IPS DF 6.9 (cell line): ENCODE measurements around the gene ATAD3B.
"Not testable (repeated sequence)": the region's sequence is repeated elsewhere in the genome, so short reads cannot be mapped to it uniquely, and the experiment has no call there.

ENCODE experiments used
- DNase-seq: peaks from one replicate; pipeline ENCODE4 v3.0.0-alpha.2; 2013; ENCODE audit warnings: low read depth, low spot score
- H3K27ac ChIP-seq: one replicate; pipeline ENCODE4 v1.5.1; 2013; ENCODE audit warnings: low read length, control low read depth
- H3K27me3 ChIP-seq: 2 replicates; pipeline ENCODE4 v1.6.1; 2013; ENCODE audit warnings: mild to moderate bottlenecking, low read length; ENCODE audit not compliant: control insufficient read depth, insufficient read depth
- H3K36me3 ChIP-seq: 2 replicates; pipeline ENCODE4 v1.6.1; 2013; ENCODE audit warnings: low read length; ENCODE audit not compliant: control insufficient read depth, insufficient read depth
- H3K4me1 ChIP-seq: 2 replicates; pipeline ENCODE4 v1.6.1; 2013; ENCODE audit warnings: low read length; ENCODE audit not compliant: control insufficient read depth, insufficient read depth
- H3K4me3 ChIP-seq: 2 replicates; pipeline ENCODE4 v1.5.1; 2013; ENCODE audit warnings: mild to moderate bottlenecking, low read length
- H3K9me3 ChIP-seq: 2 replicates; pipeline ENCODE4 v1.6.1; 2013; ENCODE audit warnings: low read length, inconsistent platforms; ENCODE audit not compliant: control insufficient read depth, insufficient read depth
- WGBS: extraction: QIAGEN DNeasy Blood & Tissue Kit; methylation state at CpG from one replicate; pipeline ENCODE4 v1.1.7; 2013; ENCODE audit warnings: mixed read lengths, missing lambda C conversion rate; ENCODE audit not compliant: insufficient read length, insufficient coverage; 5-methylcytosine and 5-hydroxymethylcytosine counted together

The ATAD3B gene

GRCh38 chr1:1495461-1495975 lies 24.0 kb downstream of the ATAD3B start:
- no CpG with 5 or more reads among the region's 18 CpGs for WGBS
- not testable (repeated sequence) for H3K4me1 ChIP-seq, H3K9me3 ChIP-seq, H3K27ac ChIP-seq, H3K4me3 ChIP-seq, DNase-seq, H3K27me3 ChIP-seq
- H3K36me3 ChIP-seq: peaks cover 18% of the 10 kb centered on the region

- H3K36me3 ChIP-seq, H3K27me3 ChIP-seq, H3K27ac ChIP-seq, DNase-seq, H3K4me1 ChIP-seq, H3K4me3 ChIP-seq, H3K9me3 ChIP-seq: not testable (repeated sequence)
- WGBS: no CpG with 5 or more reads among the region's 16 CpGs
Observed at GRCh38 chr1:1504777-1505365, 33.3 kb downstream of the ATAD3B start.

GRCh38 chr1:1505366-1505798 lies 33.8 kb downstream of the ATAD3B start:
- H3K27me3 ChIP-seq, H3K36me3 ChIP-seq, DNase-seq, H3K9me3 ChIP-seq, H3K4me1 ChIP-seq, H3K27ac ChIP-seq, H3K4me3 ChIP-seq: not testable (repeated sequence)
- no CpG with 5 or more reads among the region's 22 CpGs for WGBS

GRCh38 chr1:1505801-1506200 lies 34.2 kb downstream of the ATAD3B start:
- H3K27ac ChIP-seq, H3K9me3 ChIP-seq, H3K36me3 ChIP-seq, DNase-seq, H3K4me3 ChIP-seq, H3K4me1 ChIP-seq, H3K27me3 ChIP-seq: not testable (repeated sequence)
- WGBS: no CpG with 5 or more reads among the region's 5 CpGs

GRCh38 chr1:1507305-1507704 lies 35.7 kb downstream of the ATAD3B start:
- Histone ChIP-seq H3K27me3 (no peaks in the 10 kb centered on the region), H3K4me3 (no peak overlapping the region), H3K27ac (no peak overlapping the region), H3K4me1 (no peaks in the 10 kb centered on the region), H3K9me3 (no peaks in the 10 kb centered on the region), H3K36me3 (no peaks in the 10 kb centered on the region)
- DNase-seq: no peak
- WGBS: no CpG with 5 or more reads among the region's 4 CpGs

GRCh38 chr1:1508775-1509464 lies 37.4 kb downstream of the ATAD3B start:
- H3K9me3 ChIP-seq, H3K4me1 ChIP-seq, H3K27me3 ChIP-seq, DNase-seq, H3K27ac ChIP-seq, H3K36me3 ChIP-seq, H3K4me3 ChIP-seq: not testable (repeated sequence)
- no CpG with 5 or more reads among the region's 34 CpGs for WGBS

- no CpG with 5 or more reads among the region's 21 CpGs for WGBS
- H3K9me3 ChIP-seq: not testable (repeated sequence)
Observed at GRCh38 chr1:1509465-1509850, 37.9 kb downstream of the ATAD3B start.

DNA sequence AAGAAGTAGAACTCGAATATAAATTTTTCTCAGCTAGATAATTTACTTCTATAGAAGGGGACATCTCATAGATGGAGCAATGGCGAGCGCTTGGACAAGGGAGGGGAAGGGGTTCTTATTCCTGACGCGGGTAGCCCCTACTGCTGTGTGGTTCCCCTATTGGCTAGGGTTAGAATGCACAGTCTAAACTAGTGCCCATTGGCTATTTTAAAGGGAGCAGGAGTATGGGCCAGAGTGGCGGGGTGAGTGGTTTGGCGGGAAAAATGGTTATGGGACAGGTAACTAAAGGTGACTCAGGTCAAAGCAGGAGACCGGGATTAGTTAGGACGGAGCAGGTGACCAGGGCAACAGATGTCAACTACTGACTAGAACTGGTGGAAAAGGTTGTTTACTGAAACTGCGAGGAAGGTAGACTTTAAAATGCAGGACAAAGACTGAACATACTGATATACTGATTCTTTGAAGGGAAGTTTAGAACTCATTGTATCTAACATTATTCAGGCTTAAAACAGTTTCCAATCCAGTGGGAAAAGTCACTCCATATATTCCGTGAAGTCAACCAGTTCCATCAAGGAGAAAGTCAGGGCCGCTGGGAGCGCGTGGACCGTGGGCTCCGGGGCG lies 39.5 kb downstream of the ATAD3B start:
- no peak for DNase-seq
- no peaks in the 10 kb centered on the region for H3K36me3 ChIP-seq
- H3K9me3 ChIP-seq: no peaks in the 10 kb centered on the region
- no peaks in the 10 kb centered on the region; the same call in 1 of the 2 replicates for H3K4me1 ChIP-seq
- no peak overlapping the region for H3K27ac ChIP-seq
- no CpG with 5 or more reads among the region's 17 CpGs for WGBS
- no peaks in the 10 kb centered on the region for H3K27me3 ChIP-seq
- peak overlapping the region; percentile 85 for H3K4me3 ChIP-seq

More at GRCh38 chr1:1509465-1509850, 37.9 kb downstream of the ATAD3B start:
- H3K4me1 ChIP-seq, H3K4me3 ChIP-seq, H3K36me3 ChIP-seq, H3K27me3 ChIP-seq, H3K27ac ChIP-seq, DNase-seq: not testable (repeated sequence)

DNA sequence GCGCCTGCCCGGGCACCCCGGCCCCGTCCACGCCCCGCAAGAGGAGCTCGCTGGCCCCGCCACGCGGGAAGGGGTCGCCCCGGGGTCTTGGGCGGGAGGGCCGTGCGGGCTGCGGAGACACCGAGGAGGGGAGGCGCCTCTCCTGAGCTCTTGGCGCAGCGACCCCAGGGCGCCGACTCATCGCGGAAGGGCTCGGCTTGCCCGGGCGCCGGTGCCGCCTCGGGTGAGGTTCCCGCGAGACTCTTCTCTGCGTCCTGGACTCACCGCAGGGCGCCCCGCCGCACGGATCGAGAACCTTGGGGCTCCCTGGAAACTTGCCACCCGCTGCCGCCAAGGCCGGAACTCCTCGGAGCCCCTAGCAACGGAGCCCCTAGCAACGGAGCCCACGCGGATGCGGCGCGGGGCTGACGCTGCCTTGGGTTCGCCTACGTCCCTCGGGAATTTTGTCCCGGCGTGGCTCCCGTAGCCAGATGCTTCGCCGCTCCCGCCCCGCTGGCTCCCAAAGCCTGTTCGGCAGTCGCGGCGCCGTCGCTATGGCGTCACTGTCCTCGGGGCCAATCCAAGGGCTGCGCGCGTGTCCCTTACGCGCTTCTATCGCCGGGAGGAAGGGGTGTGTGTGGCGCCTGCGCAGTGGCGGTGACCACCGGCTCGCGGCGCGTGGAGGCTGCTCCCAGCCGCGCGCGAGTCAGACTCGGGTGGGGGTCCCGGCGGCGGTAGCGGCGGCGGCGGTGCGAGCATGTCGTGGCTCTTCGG lies 40.1 kb downstream of the ATAD3B start, which contains the start of gene ATAD3A:
Gene ATAD3A (plus strand): TSS at position 630 of the 753 bp plus-strand sequence. CDS start 107 bp downstream, at position 737.
- Histone ChIP-seq H3K27me3 (no peaks in the 10 kb centered on the region), H3K4me3 (peak within 1 kb of the TSS; percentile 92), H3K36me3 (no peaks in the 10 kb centered on the region), H3K4me1 (no peaks in the 10 kb centered on the region; the same call in 1 of the 2 replicates), H3K27ac (no peak within 1 kb of the TSS), H3K9me3 (no peaks in the 10 kb centered on the region)
- no CpG with 5 or more reads among the region's 99 CpGs for WGBS
- DNase-seq: peak; percentile 95

- H3K27me3 ChIP-seq, H3K4me1 ChIP-seq, H3K9me3 ChIP-seq, DNase-seq, H3K27ac ChIP-seq, H3K36me3 ChIP-seq: not testable (repeated sequence)
- no CpG with 5 or more reads among the region's 52 CpGs for WGBS
- peak overlapping the region; percentile 92; the same call in 1 of the 2 replicates for H3K4me3 ChIP-seq
Observed at GRCh38 chr1:1512425-1512824, 40.9 kb downstream of the ATAD3B start.
